AG04450 (cell line): Measurements from ENCODE around the gene TESPA1. TPM values are rescaled to one million over a fixed set of nuclear protein-coding genes. Genes with fewer than 3 reads are reported as not detected.

Source experiments
- CTCF ChIA-PET: fragments of 300-600, 350-600 bp; formaldehyde crosslinking; extraction: SDS; loops from one replicate; lab custom pipeline; 2022; ENCODE audit warnings: antibody characterized with exemption, inconsistent platforms; lab: Charles Lee
- POLR2A ChIA-PET: fragments of 350-600 bp; formaldehyde crosslinking; extraction: SDS; loops from one replicate; lab custom pipeline; 2021; ENCODE audit warnings: antibody characterized with exemption, inconsistent platforms; lab: Yijun Ruan, JAX
- DNase-seq: peaks from one replicate; pipeline ENCODE4 v3.0.0-alpha.2; 2011; ENCODE audit warnings: low read depth, low spot score
- H3K27ac ChIP-seq: one replicate; pipeline ENCODE4 v1.5.1; 2012; ENCODE audit warnings: low read depth, low read length, control low read depth
- H3K27me3 ChIP-seq: one replicate; pipeline ENCODE4 v1.6.0; 2012; ENCODE audit warnings: low read length; ENCODE audit not compliant: control insufficient read depth, insufficient read depth
- H3K4me3 ChIP-seq: 2 replicates; pipeline ENCODE4 v1.5.1; 2011; ENCODE audit warnings: mild to moderate bottlenecking, low read depth, low read length, control low read depth
- H3K9me3 ChIP-seq: 2 replicates; pipeline ENCODE4 v1.5.1; 2012; ENCODE audit warnings: low read length; ENCODE audit not compliant: control insufficient read depth, insufficient read depth
- polyA minus RNA-seq: library from RNA; depleted of rRNA, polyadenylated mRNA; stranded (reverse); fragments of >200 nt; gene quantifications from 2 replicates; pipeline ENCODE4 v1.2.3, GENCODE V29; 2011; rRNA and poly(A)+ RNA removed
- polyA plus RNA-seq: library from polyadenylated mRNA; depleted of rRNA; stranded (reverse); fragments of >200 nt; gene quantifications from 2 replicates; pipeline ENCODE4 v1.2.3, GENCODE V29; 2011; rRNA removed
- TF ChIP-seq, protein P1 (sequence below): IDR thresholded peaks from 2 replicates; pipeline ENCODE4 v1.5.1; 2011; ENCODE audit warnings: low read depth, low read length, control low read depth, inconsistent platforms

The TESPA1 gene, protein sequence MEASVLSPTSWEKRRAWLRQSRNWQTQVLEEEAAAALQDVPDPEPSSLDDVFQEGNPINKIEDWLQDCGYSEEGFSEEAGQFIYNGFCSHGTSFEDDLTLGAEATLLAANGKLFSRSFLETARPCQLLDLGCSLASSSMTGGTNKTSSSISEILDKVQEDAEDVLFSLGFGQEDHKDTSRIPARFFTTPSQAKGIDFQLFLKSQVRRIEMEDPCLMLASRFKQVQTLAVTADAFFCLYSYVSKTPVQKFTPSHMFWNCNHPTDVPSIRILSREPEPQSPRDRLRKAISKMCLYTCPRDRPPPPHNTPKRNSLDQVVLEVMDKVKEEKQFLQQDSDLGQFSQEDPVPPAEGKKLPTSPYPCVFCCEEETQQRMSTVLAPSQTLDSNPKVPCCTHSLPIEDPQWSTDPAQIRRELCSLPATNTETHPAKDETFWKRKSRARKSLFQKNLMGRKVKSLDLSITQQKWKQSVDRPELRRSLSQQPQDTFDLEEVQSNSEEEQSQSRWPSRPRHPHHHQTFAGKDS
- not detected in 2 replicates for polyA plus RNA-seq
- not detected in 2 replicates for polyA minus RNA-seq

DNA sequence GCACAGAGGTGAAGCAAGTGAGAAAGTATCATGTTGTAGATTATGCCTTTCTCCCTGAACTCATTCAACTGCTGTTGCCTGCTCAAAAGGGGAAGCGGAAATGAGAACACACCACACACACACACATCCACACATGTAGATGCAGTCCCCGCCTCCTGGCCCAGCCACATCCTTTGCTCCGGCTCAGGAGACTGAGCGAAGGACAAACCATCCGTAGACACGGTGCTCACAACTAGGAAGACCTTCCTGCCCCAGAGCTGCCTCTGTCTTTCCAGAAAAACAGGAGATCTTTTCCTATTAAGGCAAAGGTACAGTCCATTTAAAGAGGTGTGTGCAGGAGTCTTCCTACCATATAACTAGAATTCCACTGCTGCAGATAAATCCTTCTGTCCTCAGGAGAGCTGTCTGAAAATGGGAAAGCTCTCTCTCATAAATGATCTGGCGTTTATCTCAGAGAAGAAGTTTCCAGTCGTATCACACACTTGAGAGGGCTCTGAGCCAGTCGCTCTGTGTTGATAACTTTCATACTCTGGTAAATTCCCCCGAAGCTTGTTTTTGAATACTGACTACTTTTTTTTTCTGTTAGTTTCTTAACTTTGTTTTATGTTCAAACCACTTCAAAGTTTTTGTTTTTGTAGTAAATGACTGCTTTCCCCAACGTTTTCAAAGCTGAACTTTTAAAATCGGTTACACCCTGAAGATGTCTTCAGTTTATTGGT is at the start of gene TESPA1:
Gene TESPA1, minus strand, starts transcription at position 105 of the 719 bp plus-strand sequence. CDS start 10,200 bp downstream, outside the sequence.
- Histone ChIP-seq H3K4me3 (no peak within 1 kb of the TSS), H3K9me3 (no peaks in the 10 kb centered on the region), H3K27me3 (no peaks in the 10 kb centered on the region), H3K27ac (no peak within 1 kb of the TSS)
- TF ChIP-seq, protein P1, sequence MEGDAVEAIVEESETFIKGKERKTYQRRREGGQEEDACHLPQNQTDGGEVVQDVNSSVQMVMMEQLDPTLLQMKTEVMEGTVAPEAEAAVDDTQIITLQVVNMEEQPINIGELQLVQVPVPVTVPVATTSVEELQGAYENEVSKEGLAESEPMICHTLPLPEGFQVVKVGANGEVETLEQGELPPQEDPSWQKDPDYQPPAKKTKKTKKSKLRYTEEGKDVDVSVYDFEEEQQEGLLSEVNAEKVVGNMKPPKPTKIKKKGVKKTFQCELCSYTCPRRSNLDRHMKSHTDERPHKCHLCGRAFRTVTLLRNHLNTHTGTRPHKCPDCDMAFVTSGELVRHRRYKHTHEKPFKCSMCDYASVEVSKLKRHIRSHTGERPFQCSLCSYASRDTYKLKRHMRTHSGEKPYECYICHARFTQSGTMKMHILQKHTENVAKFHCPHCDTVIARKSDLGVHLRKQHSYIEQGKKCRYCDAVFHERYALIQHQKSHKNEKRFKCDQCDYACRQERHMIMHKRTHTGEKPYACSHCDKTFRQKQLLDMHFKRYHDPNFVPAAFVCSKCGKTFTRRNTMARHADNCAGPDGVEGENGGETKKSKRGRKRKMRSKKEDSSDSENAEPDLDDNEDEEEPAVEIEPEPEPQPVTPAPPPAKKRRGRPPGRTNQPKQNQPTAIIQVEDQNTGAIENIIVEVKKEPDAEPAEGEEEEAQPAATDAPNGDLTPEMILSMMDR = no peak
- no peak for DNase-seq
- CTCF ChIA-PET = interaction anchor here (0.7 to 4.3 kb wide), 3 partner anchors 8 to 65 kb away, joined by 3 to 35 read pairs (median 3); no protein-coding TSS in a partner anchor
- POLR2A ChIA-PET = no interaction called here

DNA sequence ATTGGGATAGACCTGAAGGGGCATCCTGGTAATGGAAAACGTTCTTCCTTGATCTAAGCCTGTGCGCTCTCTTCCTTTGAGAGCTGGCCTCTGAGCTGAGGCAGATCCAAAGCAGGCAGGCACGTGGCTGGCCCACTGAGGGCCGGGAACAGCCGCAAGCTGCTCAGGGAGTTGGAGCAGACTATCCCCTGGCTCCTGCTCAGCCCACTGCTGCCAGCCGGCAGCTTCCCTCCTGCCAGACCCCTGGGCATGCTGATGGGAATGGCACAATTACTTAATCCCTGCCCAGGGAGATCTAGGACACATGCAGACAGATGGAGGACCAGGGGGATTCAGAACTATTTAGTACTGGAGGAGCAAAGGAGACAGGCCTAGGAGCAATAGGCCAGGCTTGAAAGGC is 49.7 kb upstream of the TESPA1 start:
- Histone ChIP-seq H3K9me3 (no peaks in the 10 kb centered on the region), H3K4me3 (no peak overlapping the region), H3K27ac (no peak overlapping the region), H3K27me3 (no peaks in the 10 kb centered on the region)
- no peak for DNase-seq
- TF ChIP-seq, protein P1 = no peak
- CTCF ChIA-PET = no interaction called here
- POLR2A ChIA-PET = no interaction called here

DNA sequence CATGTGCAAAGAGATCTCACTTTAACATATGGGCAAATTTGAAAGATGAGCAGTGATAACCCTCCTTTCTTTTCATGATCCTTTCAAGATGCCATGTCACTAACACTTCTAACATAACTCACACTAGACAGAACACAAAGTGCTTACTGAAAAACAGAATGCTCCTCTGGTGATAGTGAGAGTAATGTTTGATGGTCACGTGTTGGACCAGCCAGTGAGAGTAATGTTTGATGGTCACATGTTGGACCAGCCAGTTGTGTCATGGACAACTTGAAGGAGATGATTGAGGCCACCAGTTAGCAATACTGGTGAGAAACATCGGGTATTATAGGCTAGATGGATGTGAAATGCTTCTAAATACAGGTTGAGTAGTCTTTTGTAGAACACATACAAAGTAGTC is 40.9 kb upstream of the TESPA1 start:
- H3K27ac ChIP-seq = no peak overlapping the region
- no peak for DNase-seq
- H3K27me3 ChIP-seq = no peaks in the 10 kb centered on the region
- no peaks in the 10 kb centered on the region for H3K9me3 ChIP-seq
- TF ChIP-seq, protein P1 = no peak
- ChIA-PET POLR2A (no interaction called here), CTCF (no interaction called here)
- no peak overlapping the region for H3K4me3 ChIP-seq

DNA sequence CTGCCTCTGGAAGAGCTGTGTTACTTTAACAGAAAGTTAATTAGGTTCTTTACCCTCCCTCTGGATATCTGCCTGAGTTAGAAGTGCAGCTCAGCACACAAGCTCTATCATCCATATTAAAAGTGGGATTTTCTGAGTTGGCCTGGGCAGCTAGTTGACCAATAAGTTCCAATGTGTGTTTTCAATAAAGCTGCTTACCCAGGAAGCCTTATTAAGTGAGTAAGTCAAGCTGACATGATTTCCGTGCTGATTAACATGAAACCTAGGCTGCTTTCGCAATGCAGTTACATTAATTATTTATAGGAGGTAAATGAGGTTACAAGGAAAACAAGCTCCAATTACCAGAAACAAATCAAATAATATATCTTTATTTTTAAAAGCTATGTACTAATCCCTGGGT is 40.0 kb upstream of the TESPA1 start:
- Histone ChIP-seq H3K27ac (no peak overlapping the region), H3K27me3 (no peaks in the 10 kb centered on the region), H3K4me3 (no peak overlapping the region), H3K9me3 (no peaks in the 10 kb centered on the region)
- TF ChIP-seq, protein P1 = no peak
- POLR2A ChIA-PET = no interaction called here
- CTCF ChIA-PET = no interaction called here
- DNase-seq = no peak
